22Rv1 (cell line): Measurements from ENCODE around the gene C1QTNF12.

Source experiments
- H3K27ac ChIP-seq: fragments of 450-650 bp; 2 replicates; pipeline ENCODE4 v1.5.1; 2017
- CTCF ChIP-seq: fragments of 450-650 bp; IDR thresholded peaks from 2 replicates; pipeline ENCODE4 v1.5.1; 2017; ENCODE audit warnings: mild to moderate bottlenecking
- ZFX ChIP-seq: fragments of 450-650 bp; IDR thresholded peaks from 2 replicates; pipeline ENCODE4 v1.6.1; 2017; ENCODE audit warnings: antibody characterized with exemption, borderline replicate concordance

C1QTNF12 gene

GRCh38 chr1:1206376-1206965, 40.1 kb downstream of the C1QTNF12 start, which contains the start of gene TNFRSF18:
Gene TNFRSF18, minus strand, starts transcription at chr1:1206592. Its CDS starts 21 bp downstream, at chr1:1206571.
- TF ChIP-seq ZFX, result no peak
- TF ChIP-seq CTCF, result no peak

GRCh38 chr1:1205769-1206375, 40.6 kb downstream of the C1QTNF12 start:
- no peak for TF ChIP-seq ZFX
- H3K27ac ChIP-seq, result peak overlapping the region; percentile 20; the same call in 1 of the 2 replicates

More at GRCh38 chr1:1206376-1206965, 40.1 kb downstream of the C1QTNF12 start, which contains the start of gene TNFRSF18:
- H3K27ac ChIP-seq, result peak within 1 kb of the TSS; percentile 20; the same call in 1 of the 2 replicates

- no peak overlapping the region for H3K27ac ChIP-seq
- no peak for TF ChIP-seq ZFX
- TF ChIP-seq CTCF, result no peak
Measured at GRCh38 chr1:1204998-1205768, 41.3 kb downstream of the C1QTNF12 start.

- TF ChIP-seq ZFX (no peak), CTCF (no peak)
- no peak overlapping the region for H3K27ac ChIP-seq
Measured at GRCh38 chr1:1204425-1204920, 42.0 kb downstream of the C1QTNF12 start.

GRCh38 chr1:1203561-1204424, 42.7 kb downstream of the C1QTNF12 start:
- no peak overlapping the region for H3K27ac ChIP-seq
- TF ChIP-seq CTCF (no peak), ZFX (no peak)

GRCh38 chr1:1202831-1203560, 43.5 kb downstream of the C1QTNF12 start:
- H3K27ac ChIP-seq, result no peak overlapping the region
- no peak for TF ChIP-seq CTCF
- TF ChIP-seq ZFX, result no peak
